ENCODE results near the gene CDC42.
"Not testable (repeated sequence)": the region's sequence is repeated elsewhere in the genome, so short reads cannot be mapped to it uniquely, and the experiment has no call there.

GRCh38 chr1:22005261-22006149 is 47.0 kb upstream of the CDC42 start:
- TF ChIP-seq CTCF (conservative IDR thresholded peaks at IDR 0.05; ENCODE audit: low read depth in 2 of 2) = peak; percentile 50 to 64
- not testable (repeated sequence) for TF ChIP-seq EZH2 (IDR thresholded peaks at IDR 0.05; ENCODE audit: low read depth, unreplicated experiment); POLR2AphosphoS5 (IDR thresholded peaks at IDR 0.05; ENCODE audit: low read depth); CREB1 (CRISPR knock-in tag; IDR thresholded peaks at IDR 0.05; ENCODE audit: low read depth); JUNB (IDR thresholded peaks at IDR 0.05; ENCODE audit: unreplicated experiment); EZH2phosphoT487 (IDR thresholded peaks at IDR 0.05; ENCODE audit: unreplicated experiment); ZNF114 (CRISPR knock-in tag; IDR thresholded peaks at IDR 0.05); NANOG (IDR thresholded peaks at IDR 0.05; ENCODE audit: borderline replicate concordance); ZNF331 (CRISPR knock-in tag; IDR thresholded peaks at IDR 0.05; ENCODE audit: low read depth); ZNF462 (CRISPR knock-in tag; IDR thresholded peaks at IDR 0.05); ETS1 (IDR thresholded peaks at IDR 0.05)
- TF ChIP-seq, protein P1, sequence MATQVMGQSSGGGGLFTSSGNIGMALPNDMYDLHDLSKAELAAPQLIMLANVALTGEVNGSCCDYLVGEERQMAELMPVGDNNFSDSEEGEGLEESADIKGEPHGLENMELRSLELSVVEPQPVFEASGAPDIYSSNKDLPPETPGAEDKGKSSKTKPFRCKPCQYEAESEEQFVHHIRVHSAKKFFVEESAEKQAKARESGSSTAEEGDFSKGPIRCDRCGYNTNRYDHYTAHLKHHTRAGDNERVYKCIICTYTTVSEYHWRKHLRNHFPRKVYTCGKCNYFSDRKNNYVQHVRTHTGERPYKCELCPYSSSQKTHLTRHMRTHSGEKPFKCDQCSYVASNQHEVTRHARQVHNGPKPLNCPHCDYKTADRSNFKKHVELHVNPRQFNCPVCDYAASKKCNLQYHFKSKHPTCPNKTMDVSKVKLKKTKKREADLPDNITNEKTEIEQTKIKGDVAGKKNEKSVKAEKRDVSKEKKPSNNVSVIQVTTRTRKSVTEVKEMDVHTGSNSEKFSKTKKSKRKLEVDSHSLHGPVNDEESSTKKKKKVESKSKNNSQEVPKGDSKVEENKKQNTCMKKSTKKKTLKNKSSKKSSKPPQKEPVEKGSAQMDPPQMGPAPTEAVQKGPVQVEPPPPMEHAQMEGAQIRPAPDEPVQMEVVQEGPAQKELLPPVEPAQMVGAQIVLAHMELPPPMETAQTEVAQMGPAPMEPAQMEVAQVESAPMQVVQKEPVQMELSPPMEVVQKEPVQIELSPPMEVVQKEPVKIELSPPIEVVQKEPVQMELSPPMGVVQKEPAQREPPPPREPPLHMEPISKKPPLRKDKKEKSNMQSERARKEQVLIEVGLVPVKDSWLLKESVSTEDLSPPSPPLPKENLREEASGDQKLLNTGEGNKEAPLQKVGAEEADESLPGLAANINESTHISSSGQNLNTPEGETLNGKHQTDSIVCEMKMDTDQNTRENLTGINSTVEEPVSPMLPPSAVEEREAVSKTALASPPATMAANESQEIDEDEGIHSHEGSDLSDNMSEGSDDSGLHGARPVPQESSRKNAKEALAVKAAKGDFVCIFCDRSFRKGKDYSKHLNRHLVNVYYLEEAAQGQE (IDR thresholded peaks at IDR 0.05; ENCODE audit: unreplicated experiment) = not testable (repeated sequence)
